ENCODE data around the gene ASIC3.

Gene ASIC3

DNA sequence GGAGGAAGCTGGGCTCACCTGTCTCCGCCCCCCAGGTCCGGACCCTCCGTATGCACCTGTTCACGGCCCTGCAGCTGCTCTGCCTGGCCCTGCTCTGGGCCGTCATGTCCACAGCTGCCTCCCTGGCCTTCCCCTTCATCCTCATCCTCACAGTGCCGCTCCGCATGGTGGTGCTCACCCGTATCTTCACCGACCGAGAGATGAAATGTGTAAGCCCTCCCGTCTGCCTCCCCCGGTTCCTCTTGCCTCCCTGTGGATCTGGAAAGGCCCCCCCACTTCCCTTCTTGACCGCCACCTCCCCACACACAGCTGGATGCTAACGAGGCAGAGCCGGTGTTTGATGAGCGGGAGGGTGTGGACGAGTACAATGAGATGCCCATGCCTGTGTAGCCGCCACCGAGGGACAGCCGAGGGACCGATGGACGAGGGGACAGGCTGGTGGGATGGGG lies 27.7 kb downstream of the ASIC3 start:
- no peak for DNase-seq

DNA sequence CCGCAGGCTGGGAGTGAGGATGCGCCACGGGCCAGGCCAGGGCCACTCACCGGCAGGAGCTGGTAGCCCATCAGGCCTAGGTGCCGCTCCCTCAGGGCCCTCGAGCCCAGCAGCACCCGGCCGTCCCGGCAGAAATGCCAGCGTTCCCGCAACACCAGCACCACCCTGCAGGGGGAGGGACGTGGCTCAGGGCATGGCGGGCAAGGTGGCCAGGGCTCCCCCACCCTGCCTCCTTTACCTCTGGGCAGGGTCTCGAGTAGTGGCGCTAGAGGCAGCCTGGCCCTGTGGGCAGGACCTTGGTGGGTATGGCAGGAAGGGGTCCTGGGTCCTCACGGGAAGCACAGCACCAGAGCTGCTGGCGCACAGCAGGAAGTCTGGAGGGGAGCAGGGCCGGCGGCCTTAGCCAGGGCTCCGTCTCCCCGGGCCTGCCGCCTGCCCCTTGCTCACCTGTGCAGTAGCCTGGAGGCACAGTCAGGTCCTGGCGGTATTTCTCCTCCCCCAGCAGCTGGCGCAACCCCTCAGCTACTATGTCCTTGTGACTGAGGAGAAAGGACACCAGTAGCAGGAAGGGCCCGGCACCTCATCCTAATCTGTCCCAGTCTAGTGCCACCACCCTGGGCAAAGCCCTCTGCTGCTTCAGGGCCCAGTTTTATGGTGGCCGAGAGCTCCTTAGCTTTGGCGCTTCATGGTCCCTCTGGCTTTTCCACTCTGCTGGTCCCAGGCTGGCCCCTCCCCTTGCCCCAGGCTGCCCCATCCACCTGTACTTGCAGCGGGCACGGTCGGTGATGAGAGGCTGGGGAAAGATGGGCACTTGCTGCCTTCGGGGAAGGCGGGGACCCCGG lies 28.8 kb downstream of the ASIC3 start:
- no peak for DNase-seq

DNA sequence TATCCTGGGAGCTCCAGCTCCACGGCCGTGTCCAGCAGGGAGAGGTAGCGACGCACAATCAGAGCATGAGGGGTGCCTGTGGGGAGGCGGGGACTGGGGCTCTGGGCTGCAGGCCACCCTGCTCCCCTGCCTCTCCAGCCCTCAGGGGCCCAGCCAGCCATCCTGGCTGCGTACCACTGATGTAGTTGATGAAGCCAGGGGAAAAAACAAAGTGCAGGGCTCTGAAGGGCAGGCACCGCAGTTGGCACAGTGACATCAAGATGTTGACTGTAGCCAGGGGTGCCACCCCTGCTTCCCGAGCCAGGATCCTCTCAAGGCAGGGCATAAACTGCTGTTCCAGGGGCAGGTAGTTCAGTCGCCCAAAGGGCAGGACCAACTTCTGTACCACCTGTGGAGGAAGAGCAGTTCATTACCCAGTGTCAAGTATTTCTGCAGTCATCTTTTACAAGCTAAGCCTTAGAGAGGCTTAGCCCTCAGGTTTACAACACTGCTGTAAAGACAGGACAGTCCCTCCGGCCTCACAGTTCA lies 29.4 kb downstream of the ASIC3 start:
- DNase-seq = no peak

DNA sequence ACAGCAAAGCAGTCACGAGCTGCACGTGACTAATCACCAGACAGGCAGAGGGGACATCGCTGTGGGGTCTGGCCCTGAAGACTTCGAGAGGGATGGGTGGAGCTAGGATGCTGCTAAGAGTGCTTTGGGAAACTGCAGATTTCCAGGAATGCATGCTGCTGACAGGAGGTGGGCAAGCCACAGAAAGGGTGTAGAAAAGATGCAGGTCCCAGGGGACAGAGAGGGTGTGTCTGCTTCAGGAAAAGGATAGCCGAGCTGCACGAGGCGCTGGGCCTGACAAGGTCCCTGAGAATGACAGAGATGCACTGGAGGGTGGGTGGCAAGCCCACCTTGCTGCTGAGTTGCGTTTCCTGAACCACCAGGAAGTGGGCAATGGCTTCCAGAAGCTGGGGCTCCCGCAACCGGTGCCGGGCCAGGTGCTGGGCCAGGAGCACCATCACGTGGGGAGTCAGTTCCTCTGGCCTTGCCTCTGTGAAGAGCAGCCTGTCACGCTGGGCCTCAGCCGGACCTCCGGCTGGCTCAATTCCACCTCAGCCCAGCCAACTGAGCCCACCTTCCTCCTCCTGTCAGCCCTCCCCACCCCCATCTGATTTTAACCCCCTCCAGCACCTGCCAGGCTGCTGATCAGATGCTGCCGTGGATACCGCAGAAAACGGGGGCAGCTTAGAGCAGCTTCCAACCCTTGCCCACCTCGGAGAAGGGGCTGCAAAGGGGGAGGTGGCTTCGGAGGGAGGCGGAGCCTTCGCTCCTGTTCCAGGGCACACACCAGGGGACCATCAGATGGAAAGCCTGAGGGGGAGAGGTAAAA lies 30.1 kb downstream of the ASIC3 start:
- no peak for DNase-seq

DNA sequence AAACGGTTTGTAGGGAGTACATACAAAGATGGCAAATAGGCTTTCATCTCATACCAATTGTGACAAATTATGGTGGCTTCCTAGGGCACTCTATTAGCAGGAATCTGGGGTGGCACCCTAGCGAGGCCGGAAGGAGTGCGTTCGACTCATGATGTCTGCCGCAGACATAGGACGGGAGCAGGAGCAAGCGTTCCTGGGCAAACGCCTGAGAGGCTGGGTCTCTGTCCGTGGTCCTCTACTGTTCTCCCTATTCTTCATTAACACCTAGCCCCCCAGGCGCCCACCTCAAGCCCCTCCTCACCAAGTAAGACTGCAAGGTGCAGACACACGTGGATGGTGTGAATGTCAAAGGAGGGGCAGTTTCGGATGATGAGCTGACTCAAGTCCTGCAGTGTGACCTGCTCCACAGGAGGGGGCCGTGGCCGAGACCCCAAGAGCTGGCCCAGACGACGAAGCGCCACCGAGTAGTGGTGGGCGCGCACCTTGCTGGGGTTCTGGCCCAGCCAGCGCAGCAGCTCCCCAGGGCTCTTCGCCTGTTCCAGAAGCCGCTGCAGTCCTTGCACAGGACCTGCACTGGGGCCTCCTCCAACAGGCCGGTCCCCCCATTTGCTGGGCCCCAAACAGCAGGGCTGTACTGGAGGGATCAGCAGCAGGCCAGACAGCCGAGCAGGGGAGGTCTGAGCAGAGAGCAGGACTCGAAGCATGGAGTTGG lies 31.0 kb downstream of the ASIC3 start:
- no peak for DNase-seq

DNA sequence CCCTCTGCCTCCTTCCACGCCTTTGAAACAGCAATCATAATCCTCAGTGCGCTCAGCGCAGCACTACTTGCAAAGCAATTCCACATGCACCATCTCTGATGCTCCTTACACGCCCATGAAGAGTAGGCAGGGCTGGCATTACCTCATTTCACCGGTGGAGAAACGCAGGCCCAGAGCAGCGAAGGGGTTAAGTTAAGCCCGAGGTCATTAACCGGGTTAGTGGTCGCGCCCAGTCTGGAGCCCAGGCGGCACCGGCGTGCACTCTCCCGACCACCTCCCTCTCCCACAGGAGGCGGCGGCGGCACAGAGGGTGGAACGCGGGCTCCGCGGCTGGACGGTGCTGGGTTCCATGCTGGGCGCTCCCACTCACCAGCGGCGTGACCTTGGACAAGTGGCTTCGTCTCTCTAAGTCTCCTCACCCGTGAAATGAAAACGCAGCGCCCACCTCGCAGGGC lies 31.8 kb downstream of the ASIC3 start:
- DNase-seq = peak; percentile 14

DNA sequence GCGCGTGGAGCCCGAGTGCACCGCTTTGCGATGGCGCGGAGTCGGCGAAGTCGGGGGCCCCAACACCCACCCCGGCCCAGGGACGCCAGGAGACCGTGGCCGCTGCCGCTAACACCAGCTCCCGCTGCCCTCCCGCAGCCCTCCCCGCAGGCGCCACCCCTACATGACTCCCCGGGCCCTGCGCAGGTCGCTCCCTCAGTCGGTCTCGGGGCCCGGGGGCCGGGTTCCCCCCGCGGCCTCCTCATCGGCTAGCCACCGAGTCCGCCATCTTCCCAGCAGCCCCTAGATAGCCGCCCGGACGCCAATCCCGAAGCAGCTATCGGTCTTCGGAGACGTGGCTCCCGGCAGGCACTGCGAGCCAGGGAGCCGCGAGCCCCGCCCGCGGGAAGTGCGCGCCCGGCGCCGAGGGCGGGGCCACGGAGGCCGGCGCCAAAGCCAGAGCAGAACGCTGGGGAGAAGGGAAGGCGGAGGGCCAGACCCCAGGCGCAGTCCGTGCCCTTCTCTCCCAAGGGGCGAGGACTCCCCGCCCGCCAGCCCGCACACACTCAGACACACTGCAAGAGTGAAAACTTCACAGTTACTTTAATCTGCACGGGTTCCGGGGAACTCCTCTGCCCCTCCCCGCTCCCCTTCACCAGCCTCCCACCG lies 32.3 kb downstream of the ASIC3 start, which contains the start of gene FASTK:
Gene FASTK, minus strand, starts transcription at position 288 of the 648 bp plus-strand sequence. Its CDS starts 43 bp downstream, at position 245.
- DNase-seq = peak; percentile 81

DNA sequence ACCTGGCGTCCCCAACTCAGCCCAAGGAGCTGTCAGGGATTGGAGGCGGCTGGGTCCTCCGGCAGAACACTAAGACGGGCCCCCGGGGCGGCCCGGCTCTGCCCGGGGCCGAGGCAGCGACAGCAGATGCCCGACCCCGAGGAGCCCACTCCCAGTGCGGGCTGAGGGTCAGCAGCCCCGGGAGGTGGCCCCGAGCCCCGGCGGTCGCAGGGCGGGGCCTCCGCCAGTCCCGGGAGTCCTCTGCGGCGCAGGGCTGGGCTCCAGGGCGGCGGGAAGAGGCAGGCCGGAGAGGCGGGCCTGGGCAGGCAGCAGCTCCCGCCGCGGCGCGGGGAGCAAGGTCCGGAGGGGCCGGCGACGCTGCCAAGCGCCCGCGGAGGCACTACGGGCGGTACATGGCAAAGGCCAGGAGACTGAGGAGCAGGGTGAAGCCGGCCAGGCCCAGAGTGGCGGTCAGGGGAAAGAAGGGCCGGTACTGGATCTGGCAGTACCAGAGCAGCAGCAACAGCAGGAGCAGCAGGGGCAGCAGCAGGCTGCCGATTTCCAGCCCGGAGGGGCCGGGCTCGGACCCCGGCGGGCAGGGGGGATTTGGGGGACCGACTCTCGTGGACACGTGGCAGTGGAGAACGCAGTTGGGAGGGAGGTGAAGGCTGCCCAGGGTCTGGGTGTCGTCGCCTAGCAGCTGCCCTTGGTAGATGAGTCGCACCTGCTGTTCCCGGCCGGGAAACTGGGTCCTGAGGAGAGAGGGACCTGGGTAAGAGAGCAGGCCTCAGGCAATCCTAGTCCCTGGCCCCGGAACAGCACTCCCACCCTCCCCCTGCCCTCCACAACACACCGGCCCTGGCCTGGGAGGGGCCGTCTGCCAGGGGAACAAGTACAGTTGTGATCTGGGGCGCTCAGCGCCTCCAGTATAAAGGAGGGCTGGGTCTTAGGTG lies 33.1 kb downstream of the ASIC3 start:
- DNase-seq = no peak

DNA sequence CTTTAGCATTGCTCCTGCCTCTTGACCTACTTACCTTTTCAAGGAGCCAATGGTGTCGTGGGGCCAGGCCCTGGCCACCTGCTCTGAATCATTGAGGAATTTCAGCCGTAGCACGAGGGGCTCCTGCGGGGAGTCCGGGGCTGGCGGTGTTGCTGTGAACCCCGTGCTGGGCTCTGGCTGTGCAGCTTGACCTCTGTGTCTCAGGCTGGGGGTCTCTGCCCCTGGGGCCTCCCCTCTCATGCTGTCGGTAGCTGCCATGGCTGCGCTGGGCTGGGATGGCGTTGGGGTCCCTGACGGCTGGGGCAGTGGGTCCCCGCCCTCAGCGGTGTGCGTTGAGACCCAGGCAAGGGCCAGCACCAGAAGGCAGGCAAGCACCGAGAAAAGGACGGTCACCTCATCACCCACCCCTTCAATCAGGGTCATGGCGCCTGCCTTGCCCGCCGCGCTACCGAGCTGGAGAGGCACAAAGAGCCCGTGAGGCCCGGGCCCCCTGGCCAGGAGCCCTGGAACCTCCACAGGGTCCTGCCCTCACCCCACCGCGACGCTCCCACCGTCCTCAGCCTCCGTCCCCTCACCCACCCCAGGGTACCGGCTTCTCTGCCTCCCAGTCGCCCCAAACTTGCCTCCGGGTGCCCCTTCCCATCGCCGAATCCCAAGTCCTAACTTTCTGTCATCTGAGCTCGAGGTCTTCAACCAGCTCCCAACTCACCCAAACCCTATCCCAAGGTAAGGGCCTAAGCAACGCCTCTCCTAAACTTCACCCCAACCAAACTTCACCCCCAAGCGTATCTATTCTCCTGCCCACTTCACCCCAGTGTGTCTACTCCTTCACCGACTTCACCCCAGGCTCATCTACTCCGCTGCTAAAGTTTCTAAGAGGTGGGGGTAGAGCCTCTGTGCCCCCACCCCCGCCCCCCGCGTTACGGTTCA lies 34.1 kb downstream of the ASIC3 start:
- no peak for DNase-seq

DNA sequence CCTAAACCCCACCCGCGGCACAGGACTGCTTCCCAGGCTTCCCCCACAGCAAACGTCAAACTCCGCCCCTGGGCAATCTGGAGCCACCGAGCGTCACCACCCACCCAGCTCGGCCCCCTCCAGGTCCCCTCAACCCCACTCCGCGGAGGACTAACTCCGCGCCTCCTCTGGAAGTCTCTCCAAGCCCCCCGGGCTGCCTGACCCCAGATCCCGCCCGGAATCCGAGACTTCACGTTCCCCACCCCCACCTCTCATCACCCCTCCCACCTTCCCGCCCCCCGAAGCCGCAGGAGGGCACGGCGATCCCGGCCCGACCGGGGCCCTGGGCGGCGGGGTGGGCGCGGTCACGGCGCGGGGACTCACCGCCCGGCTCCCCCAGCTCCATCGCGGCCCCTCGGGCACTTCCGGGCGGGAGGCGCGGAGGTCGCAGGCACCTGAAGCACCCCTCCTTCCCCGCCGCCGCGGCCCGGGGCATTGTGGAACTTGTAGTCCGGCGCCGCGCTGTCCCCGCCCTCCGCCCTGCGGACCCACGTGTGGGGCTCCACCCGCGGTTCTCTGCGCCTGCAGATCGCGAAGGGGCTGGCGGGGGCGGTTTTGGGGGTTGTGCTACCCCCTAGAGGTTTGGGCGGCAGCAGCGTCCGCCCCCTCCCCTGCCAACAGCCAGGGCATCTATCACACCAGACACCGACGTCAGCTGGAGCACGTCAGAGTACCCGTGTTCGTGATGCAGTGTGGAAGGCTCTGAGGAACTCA lies 34.9 kb downstream of the ASIC3 start, which contains the start of gene TMUB1:
Gene TMUB1, minus strand, starts transcription at position 423 of the 753 bp plus-strand sequence. CDS start 930 bp downstream, outside the sequence.
- peak; percentile 52 for DNase-seq

DNA sequence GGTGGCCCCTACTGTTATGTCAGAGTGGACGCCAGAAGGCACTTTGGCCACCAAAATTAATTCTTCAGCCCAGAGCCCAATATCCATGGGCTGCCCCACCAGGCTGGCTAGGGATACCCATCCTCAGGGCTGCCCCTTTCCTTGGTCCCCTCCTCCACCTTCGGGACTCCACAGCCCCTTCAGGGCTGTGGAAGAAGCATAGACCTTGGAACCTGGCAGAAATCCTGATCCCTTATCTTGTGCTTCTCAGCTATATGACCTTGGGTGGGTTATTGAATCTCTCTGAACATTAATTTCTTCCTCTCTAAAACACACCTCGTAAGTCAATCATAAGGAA lies 35.5 kb downstream of the ASIC3 start:
- no peak for DNase-seq

DNA sequence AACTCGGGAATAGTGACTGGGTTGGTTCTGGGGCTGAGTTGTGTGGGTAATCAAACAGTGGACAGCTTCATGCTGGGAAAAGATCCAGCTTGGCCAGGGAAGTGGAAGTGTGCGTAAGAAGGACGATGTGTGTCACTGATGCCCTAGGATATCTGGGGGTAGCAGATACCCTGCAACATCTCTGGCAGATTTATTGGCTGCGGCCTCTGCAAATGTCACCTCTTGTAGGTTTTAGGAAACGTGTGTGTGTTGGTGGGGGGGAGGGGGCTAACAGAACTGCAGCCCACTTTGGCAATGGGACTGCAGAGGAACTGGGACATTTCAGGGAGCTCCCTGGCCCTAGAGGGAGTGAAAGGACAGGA lies 37.0 kb downstream of the ASIC3 start:
- no peak for DNase-seq

DNA sequence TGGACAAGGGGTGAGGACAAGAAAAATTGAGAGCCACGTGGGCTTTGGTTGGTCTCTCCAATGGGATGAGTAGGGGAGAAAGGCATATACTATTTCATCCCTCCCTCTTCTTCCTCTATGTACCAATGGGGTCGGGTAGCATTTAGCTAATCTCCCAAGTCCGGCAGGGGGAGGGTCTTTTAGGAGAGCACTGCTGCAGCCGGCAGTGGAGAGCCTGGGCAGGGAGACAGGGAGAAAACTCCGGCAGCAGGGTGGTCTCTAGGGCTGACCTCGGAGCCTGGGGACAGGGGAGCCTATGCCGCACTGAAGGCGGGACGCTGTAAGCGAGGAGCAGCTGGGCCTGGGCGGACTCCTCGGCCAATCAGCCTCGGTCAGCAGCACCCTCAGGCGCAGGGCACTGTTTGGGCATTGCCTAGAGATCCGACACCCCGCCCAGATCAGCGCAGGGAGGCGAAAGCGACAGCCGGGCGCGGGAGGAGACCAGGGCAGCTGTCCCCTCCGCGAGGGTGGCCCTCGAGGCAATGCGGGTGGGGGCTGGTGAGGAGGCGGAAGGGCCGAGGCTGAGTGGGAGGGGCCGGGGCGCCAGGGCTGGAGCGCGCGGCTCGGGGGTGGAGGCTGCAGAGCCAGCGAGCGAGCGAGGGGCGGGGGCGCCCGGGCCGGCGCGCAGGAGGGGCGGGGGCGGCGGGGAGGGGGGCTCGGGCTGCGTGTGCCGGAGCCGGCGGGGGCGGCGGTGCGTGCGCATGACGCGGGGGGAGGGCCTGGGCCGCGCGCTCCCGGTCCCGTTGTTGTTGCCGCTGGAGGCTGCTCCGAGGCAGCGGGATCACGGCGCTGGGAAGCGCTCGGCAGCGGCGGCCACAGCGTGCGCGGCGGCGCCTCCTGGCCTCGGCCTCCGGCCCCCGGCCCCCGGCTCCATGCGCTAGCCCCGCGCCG lies 37.6 kb downstream of the ASIC3 start, which contains the start of gene AGAP3:
Gene AGAP3, plus strand, starts transcription at position 785 of the 930 bp plus-strand sequence. CDS start 267 bp downstream, outside the sequence.
- peak; percentile 52 for DNase-seq

DNA sequence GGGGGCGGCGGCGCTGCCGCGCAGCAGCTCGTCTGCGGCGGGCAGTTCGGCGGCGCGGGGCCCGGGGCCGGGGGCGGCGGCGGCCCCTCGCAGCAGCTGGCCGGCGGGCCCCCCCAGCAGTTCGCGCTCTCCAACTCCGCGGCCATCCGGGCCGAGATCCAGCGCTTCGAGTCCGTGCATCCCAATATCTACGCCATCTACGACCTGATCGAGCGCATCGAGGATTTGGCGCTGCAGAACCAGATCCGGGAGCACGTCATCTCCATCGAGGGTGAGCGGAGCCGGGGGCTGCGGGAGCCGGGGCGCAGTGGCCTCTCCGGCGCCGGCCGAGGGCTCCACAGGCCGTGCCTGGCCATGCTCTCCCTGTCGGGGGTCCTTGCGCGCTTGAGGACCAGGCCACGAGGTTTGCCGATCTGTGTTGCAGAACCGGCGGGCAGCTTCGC lies 38.5 kb downstream of the ASIC3 start:
- DNase-seq = peak; percentile 11

DNA sequence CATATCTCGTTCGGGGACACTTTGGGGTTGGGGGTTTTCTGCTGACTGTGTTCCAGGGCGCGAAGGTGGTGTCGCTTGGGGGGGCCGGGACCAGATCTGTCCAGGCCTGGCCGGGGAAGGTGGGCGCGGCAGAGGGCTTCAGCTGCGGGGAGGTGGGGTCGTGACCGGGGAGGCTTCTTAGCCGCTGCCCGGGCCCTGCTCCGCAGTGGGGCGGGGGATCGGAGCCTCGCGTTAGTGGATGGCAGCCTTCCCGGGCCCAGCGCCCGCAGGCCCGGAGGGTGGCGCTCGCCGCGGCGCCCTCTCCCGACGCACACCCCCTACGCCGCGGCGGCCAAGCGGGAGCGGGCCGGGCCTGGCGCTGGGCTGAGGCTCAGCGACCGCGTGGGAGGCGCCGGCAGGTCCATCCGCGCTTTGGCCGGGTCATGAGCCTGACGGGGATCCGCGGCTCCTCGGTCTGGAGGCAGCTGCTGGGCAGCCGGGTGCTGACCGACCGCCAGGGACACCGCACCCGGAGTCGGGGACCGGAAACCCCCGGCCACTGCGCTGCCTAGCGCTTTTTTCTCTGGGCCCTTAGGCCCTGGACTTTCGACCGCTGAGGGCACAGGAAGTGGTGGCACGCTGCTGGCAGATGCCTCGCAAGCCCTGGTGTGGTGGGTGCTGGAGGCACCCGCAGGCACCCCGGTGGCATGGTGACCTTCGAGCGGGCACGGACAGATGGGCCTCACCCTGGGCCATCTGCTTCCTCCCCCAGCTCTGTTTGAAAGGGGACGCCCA lies 39.1 kb downstream of the ASIC3 start:
- DNase-seq = peak; percentile 37

DNA sequence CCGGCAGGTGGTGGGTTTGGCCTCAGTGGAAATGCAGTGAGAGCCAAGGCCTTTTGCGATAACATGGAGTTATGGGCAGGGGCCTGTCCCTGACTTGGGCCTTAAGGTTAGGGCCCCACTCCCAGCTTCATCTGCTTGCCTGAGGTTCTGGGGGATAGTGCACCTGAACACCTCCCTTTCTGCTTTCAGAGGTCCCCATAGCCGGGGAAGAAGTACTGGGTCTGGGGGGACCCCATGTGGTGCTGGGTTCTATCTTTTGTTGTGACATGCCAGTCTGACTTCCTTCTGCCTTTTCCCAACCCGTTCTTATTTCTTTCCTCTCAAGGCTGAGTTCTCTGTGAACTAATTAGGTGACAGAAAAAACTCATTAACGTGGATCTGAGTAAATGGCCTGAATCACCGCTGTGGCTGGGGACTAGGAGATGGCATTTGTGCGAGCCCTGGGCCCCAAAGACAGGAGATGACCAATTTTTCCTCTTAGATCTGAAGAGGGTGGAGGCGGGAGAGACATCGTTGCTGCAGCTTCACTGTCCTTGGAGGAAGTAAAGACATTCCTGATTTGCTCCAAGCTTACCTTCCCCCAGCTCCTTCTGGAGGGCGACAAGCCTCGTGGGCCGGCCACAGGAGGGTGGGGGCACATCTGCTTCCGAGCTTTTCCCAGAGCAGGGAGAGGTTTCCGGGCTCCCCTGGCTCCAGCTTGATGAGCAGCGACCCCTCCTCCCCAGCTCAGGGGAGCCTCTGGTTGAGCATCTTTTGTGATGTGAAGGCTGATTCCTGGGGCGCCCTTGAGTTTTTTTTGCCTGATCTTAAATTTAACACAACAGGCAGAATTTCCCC lies 39.9 kb downstream of the ASIC3 start:
- DNase-seq = no peak

All from MV-4-11 (cell line).